Mucosa of descending colon (tissue), 3 donors: ENCODE results near the gene SLC2A9. TPM values are rescaled to one million over a fixed set of nuclear protein-coding genes. Genes with fewer than 3 reads are reported as not detected.

Experiments used
- ATAC-seq: fragments of 200-7000 bp; cut with Tn5 transposase; one replicate; pipeline ENCODE4 v1.9.1; 2020; ENCODE audit warnings: mild to moderate bottlenecking, moderate library complexity
- DNase-seq, 3 donors: peaks; one replicate each; pipeline ENCODE4 v3.0.0-alpha.2; 2020
- H3K36me3 ChIP-seq: fragments of 200-600 bp; one replicate; pipeline ENCODE4 v1.8.0; 2021; ENCODE audit warnings: low read depth, mild to moderate bottlenecking
- H3K4me1 ChIP-seq: fragments of 200-600 bp; one replicate; pipeline ENCODE4 v1.8.0; 2021; ENCODE audit warnings: low read depth, mild to moderate bottlenecking
- H3K4me3 ChIP-seq: fragments of 200-600 bp; one replicate; pipeline ENCODE4 v1.8.0; 2021; ENCODE audit warnings: mild to moderate bottlenecking
- H3K9me3 ChIP-seq: fragments of 200-600 bp; one replicate; pipeline ENCODE4 v1.8.0; 2021; ENCODE audit warnings: mild to moderate bottlenecking
- intact Hi-C, 2 donors: fragments of 100-400 bp; cut with DNase I in 1 of 2; cut with micrococcal nuclease in 1 of 2; formaldehyde crosslinking; loops; one replicate each; pipeline versions ENCODE4 v1.11.0 to v1.11.1; 2022; cut with DNase I, micrococcal nuclease
- total RNA-seq, 3 donors: library from RNA; stranded (reverse); fragmentation: NEBNext Ultra II Directional in 2 of 3; extraction: Animal tissue kit (Norgen Biotek cat#: 25700) in 2 of 3; gene quantifications; one replicate each; pipeline versions ENCODE4 v1.2.1 to v1.2.4, GENCODE V29; 2021 to 2023
- TF ChIP-seq, protein P1 (sequence below): fragments of 200-600 bp; IDR thresholded peaks from one replicate; pipeline ENCODE4 v1.8.0; 2022; ENCODE audit warnings: antibody characterized with exemption, mild to moderate bottlenecking
- donor health status: DM: no; HTN: no; CAD: no; lungs with moderate emphysema.
- donor health status: DM: no; HTN: no; CAD: no.
- donor health status: DM: no; HTN: yes; CAD: no.

Gene SLC2A9
- total RNA-seq, 3 donors from 2014 or later = 4.8 to 8.9 (median 8.1) TPM

DNA sequence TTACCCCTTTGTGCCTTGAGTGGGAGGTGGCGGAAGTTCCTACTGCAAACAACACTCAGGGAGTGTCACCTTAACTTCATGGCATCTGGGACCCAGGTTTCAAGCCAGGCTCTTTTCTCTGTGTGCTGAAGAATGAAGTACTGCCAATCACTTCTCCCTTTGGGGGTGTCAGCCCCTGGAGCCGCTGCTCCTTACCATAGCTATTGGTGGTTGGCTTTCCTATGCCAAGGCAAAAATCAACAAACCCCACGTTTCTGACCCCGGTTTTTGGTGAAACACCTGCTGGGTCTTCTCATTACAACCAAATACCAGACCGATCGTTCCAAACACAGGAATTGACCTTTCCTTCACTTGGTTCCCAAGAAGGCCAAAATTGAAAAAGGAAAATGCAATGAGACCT, 19.7 kb upstream of the SLC2A9 start:
- intact Hi-C loops = no loop called here

DNA sequence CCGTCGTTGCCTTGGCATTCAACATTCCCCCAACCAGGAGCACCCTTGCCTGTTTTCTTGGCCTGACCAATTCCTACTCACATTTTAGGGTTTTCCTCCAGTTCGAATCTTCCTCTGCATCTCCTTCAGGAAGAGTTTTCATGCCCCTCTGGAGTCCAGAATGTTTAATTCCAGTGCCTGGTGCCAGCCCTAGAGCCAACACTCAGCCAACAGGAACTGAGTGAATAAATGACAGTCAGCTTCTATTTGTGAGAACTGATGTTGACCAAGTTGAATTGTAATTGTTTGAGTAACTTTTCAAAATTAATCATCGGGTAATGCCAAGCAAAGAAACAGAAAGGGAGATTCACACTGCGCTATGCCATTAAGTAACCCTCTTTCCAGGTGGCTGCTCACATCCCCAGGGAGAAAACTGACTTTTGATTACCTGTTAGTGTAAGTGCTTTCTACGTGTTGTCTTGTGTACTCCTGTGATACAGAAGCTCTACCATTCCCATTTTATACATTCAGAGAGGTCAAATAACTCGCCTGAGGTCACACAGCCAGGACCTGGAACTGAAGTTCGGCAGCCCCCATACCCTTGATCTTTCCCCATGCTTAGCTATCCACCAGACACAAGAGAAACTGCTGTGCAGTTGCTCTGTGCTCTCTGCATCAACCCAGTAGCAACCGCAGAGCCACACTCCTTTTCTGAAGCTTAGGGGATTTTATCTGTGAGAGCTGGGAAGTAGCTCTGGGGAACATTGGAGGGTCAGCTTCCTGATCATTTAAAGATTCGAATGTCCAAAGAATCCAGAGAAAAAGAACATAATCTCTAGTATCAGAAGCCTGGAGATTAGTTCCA, 19.0 kb upstream of the SLC2A9 start:
- intact Hi-C loops = no loop called here
- Histone ChIP-seq H3K9me3 (no peaks in the 10 kb centered on the region), H3K36me3 (no peaks in the 10 kb centered on the region), H3K4me3 (no peak overlapping the region), H3K4me1 (no peaks in the 10 kb centered on the region)
- no peak for ATAC-seq
- TF ChIP-seq, protein P1, sequence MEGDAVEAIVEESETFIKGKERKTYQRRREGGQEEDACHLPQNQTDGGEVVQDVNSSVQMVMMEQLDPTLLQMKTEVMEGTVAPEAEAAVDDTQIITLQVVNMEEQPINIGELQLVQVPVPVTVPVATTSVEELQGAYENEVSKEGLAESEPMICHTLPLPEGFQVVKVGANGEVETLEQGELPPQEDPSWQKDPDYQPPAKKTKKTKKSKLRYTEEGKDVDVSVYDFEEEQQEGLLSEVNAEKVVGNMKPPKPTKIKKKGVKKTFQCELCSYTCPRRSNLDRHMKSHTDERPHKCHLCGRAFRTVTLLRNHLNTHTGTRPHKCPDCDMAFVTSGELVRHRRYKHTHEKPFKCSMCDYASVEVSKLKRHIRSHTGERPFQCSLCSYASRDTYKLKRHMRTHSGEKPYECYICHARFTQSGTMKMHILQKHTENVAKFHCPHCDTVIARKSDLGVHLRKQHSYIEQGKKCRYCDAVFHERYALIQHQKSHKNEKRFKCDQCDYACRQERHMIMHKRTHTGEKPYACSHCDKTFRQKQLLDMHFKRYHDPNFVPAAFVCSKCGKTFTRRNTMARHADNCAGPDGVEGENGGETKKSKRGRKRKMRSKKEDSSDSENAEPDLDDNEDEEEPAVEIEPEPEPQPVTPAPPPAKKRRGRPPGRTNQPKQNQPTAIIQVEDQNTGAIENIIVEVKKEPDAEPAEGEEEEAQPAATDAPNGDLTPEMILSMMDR = no peak
- DNase-seq = no peak

More for the DNA sequence above, 19.7 kb upstream of the SLC2A9 start:
- Histone ChIP-seq H3K4me1 (no peaks in the 10 kb centered on the region), H3K4me3 (no peak overlapping the region), H3K9me3 (no peaks in the 10 kb centered on the region), H3K36me3 (no peaks in the 10 kb centered on the region)
- no peak for ATAC-seq
- no peak for DNase-seq
- TF ChIP-seq, protein P1 = no peak

DNA sequence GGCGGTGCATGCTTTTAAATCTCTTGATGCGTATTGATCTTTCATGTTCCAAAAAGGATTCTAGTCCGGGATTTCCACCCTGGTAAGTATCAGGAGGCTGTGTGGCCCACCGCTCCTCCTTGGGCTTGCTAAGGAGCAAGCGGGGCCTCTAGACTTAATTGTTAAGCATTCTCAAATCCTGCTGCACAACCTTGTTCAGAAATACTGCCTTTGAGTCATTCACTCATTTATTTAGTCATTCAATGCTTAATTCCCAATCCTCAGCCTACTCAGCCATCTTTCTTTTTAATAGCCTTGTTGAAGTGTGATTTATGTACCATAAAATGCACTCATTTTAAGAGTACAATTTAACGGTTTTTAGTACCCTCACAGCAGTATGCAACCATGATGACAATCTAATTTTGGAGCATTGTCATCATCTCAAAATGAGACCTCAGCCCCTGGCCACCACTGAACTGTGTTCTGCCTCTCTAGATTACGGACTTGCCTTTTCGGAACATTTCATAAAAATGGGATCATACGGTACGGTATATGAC, 15.6 kb upstream of the SLC2A9 start:
- TF ChIP-seq, protein P1 = no peak
- no peak for DNase-seq
- H3K4me1 ChIP-seq = no peaks in the 10 kb centered on the region
- no peaks in the 10 kb centered on the region for H3K9me3 ChIP-seq
- intact Hi-C loops = no loop called here
- H3K36me3 ChIP-seq = no peaks in the 10 kb centered on the region
- ATAC-seq = no peak
- H3K4me3 ChIP-seq = no peak overlapping the region

DNA sequence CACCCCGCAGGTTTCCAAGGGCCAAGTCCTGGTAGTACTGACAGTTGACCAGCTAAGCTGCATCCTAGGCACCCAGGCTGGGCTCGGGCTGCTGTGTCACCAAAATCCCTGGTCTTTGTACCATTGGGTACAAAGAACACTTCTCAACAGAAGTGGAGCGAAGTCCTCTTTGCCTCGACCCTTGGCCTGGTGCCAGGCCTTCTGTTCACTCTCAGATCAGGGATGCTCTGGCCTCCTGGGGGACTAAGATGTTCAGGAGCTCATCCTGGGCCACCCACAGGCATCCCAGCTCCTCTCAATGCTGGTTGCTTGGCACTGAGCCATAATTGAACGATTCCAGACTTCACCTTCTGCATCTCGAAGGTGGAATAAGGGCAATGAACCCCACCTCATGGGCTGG, 13.8 kb upstream of the SLC2A9 start:
- intact Hi-C loops = no loop called here
- DNase-seq = no peak
- Histone ChIP-seq H3K9me3 (no peaks in the 10 kb centered on the region), H3K4me3 (no peak overlapping the region), H3K36me3 (no peaks in the 10 kb centered on the region), H3K4me1 (no peaks in the 10 kb centered on the region)
- TF ChIP-seq, protein P1 = no peak
- ATAC-seq = no peak

DNA sequence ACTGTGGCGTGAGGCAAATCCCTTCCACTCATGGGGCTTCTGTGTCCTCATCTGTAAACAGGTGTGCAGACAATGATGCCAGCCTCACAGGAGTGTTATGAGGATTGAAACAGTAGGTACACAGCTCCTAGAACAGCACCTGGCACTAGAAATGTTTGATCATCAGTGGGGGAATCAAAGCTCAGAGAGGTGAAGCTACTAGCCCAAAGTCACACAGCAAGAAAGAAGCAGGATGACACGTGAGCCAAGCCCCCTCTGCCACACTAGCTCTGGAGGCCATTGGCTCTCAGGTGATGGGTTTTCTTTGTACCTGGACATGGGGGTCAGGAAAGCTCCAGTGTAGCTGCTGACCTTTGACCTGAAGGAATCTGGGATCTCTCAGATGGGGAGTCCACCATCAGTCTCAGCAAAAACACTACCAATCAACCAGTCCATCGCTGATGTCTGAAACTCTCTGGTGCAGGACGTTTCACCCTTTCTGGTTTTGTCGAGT, 13.4 kb upstream of the SLC2A9 start:
- ATAC-seq (no peak), DNase-seq (no peak)
- no peak overlapping the region for H3K4me3 ChIP-seq
- no peaks in the 10 kb centered on the region for H3K4me1 ChIP-seq
- H3K9me3 ChIP-seq = no peaks in the 10 kb centered on the region
- TF ChIP-seq, protein P1 = no peak
- no peaks in the 10 kb centered on the region for H3K36me3 ChIP-seq
- intact Hi-C loops = no loop called here
